K562 (cell line): Measurements from ENCODE around the gene HNRNPA3. TPM values are rescaled to one million over a fixed set of nuclear protein-coding genes. Genes with fewer than 3 reads are reported as not detected.

Source experiments
- ARID2 ChIP-seq: fragments of 450-650 bp; IDR thresholded peaks from 2 replicates; pipeline ENCODE4 v1.6.1; 2017; ENCODE audit warnings: antibody characterized with exemption, mild to moderate bottlenecking
- BCOR ChIP-seq: fragments of 450-650 bp; IDR thresholded peaks from 2 replicates; pipeline ENCODE4 v1.6.1; 2016
- CEBPB ChIP-seq: fragments of 450-650 bp; IDR thresholded peaks from 2 replicates; pipeline ENCODE4 v1.6.1; 2016; ENCODE audit warnings: missing genetic modification characterization, missing compliant biosample characterization
- CEBPG ChIP-seq, 3 experiments: fragments of 200-800 bp in 1 of 3; sonication (Bioruptor generic) in 1 of 3; sonication (generic) in 1 of 3; formaldehyde crosslinking in 1 of 3; IDR thresholded peaks in 2 of 3; conservative IDR thresholded peaks in 1 of 3; 2 replicates each; pipeline versions ENCODE4 v1.6.1 to v1.8.0; 2016 to 2022; ENCODE audit warnings: missing compliant biosample characterization in 2 of 3, missing genetic modification characterization in 2 of 3, mild to moderate bottlenecking in 1 of 3, missing genetic modification reagents in 1 of 3
- CHD2 ChIP-seq: IDR thresholded peaks from 2 replicates; pipeline ENCODE4 v1.6.1; 2011; ENCODE audit warnings: low read depth, low read length
- E2F1 ChIP-seq: sonication (generic); formaldehyde crosslinking; IDR thresholded peaks from 2 replicates; pipeline ENCODE4 v1.8.1; 2023; ENCODE audit warnings: mild to moderate bottlenecking, missing genetic modification reagents, moderate library complexity
- FOXP4 ChIP-seq: sonication (generic); formaldehyde crosslinking; IDR thresholded peaks from 2 replicates; pipeline ENCODE4 v1.8.0; 2022; ENCODE audit warnings: mild to moderate bottlenecking, missing genetic modification reagents, borderline replicate concordance
- GATA2 ChIP-seq: sonication (generic); formaldehyde crosslinking; IDR thresholded peaks from 2 replicates; pipeline ENCODE4 v1.4.0; 2020; ENCODE audit warnings: mild to moderate bottlenecking, missing genetic modification reagents
- MXI1 ChIP-seq: IDR thresholded peaks from 2 replicates; pipeline ENCODE4 v1.6.1; 2011; ENCODE audit warnings: low read depth, mild to moderate bottlenecking, improper control_type of control experiment, low read length
- NCOR1 ChIP-seq: fragments of 450-650 bp; IDR thresholded peaks from 2 replicates; pipeline ENCODE4 v1.6.1; 2016; ENCODE audit warnings: mild to moderate bottlenecking, moderate library complexity
- NR4A1 ChIP-seq, 2 experiments: fragments of 250-450 bp in 1 of 2; fragments of 450-650 bp in 1 of 2; sonication (Bioruptor Pico) in 1 of 2; IDR thresholded peaks; 2 replicates each; pipeline versions ENCODE4 v1.4.0 to v1.6.1; 2016 to 2020; ENCODE audit warnings: mild to moderate bottlenecking in 2 of 2, missing compliant biosample characterization in 1 of 2, missing genetic modification characterization in 1 of 2, moderate library complexity in 1 of 2
- PTBP1 ChIP-seq: fragments of 200-400 bp; formaldehyde crosslinking; IDR thresholded peaks from 2 replicates; pipeline ENCODE4 v1.6.1; 2017; ENCODE audit warnings: low read depth, low read length
- RBBP5 ChIP-seq: fragments of 200-600 bp; sonication (generic); IDR thresholded peaks from 2 replicates; pipeline ENCODE4 v1.6.1; 2012; ENCODE audit warnings: borderline replicate concordance, mild to moderate bottlenecking, low read length, control low read depth, inconsistent platforms; ENCODE audit not compliant: insufficient read depth, poor library complexity, severe bottlenecking
- RUNX1 ChIP-seq: sonication (generic); IDR thresholded peaks from 2 replicates; pipeline ENCODE4 v1.6.1; 2016; ENCODE audit warnings: antibody characterized with exemption, low read depth
- TEAD1 ChIP-seq, 2 experiments: fragments of 450-650 bp in 1 of 2; sonication (generic) in 1 of 2; formaldehyde crosslinking; IDR thresholded peaks; 2 replicates each; pipeline versions ENCODE4 v1.4.0 to v1.8.0; 2020 to 2022; ENCODE audit warnings: mild to moderate bottlenecking in 2 of 2, missing genetic modification reagents in 1 of 2
- ZBTB12 ChIP-seq: fragments of 250-450 bp; sonication (Bioruptor Pico); IDR thresholded peaks from 2 replicates; pipeline ENCODE4 v1.4.0; 2020
- ZNF311 ChIP-seq: fragments of 250-450 bp; sonication (Bioruptor Pico); IDR thresholded peaks from 2 replicates; pipeline ENCODE4 v1.4.0; 2020; ENCODE audit warnings: mild to moderate bottlenecking, moderate library complexity
- ZNF444 ChIP-seq: fragments of 250-450 bp; sonication (Bioruptor Pico); IDR thresholded peaks from 2 replicates; pipeline ENCODE4 v1.4.0; 2020; ENCODE audit warnings: mild to moderate bottlenecking, moderate library complexity
- ZNF655 ChIP-seq: fragments of 250-450 bp; sonication (Bioruptor Pico); IDR thresholded peaks from 2 replicates; pipeline ENCODE4 v1.5.0; 2021
- polyA plus RNA-seq, 8 experiments: library from polyadenylated mRNA; depleted of rRNA in 4 of 8; stranded (reverse) in 5 of 8; unstranded in 3 of 8; fragments of >200 nt; fragmentation: Nextera tagmentation in 2 of 8; fragmentation: Illumina TruSeq in 1 of 8; extraction: Ambion mirVana in 2 of 8; extraction: Trizol in 1 of 8; gene quantifications; 2 replicates each; pipeline versions ENCODE4 v1.2.1 to v1.2.3, GENCODE V29; 2011 to 2014; ENCODE audit warnings: inconsistent platforms in 1 of 8, missing spikeins in 1 of 8
- total RNA-seq, 7 experiments: library from RNA; depleted of rRNA in 6 of 7; stranded (reverse); fragments of >200 nt in 6 of 7; fragmentation: Illumina TruSeq in 2 of 7; extraction: Trizol in 2 of 7; gene quantifications; 2 replicates each; pipeline versions ENCODE4 v1.2.1 to v1.2.3, GENCODE V29; 2011 to 2021; ENCODE audit warnings: low replicate concordance in 1 of 7

The HNRNPA3 gene
- total and polyA plus RNA-seq, 9 of the 15 experiments (the other 6 are each of a cell fraction or from before 2014, with no cell fraction given) = 72.8 to 428 (median 192) TPM

- TF ChIP-seq ZNF655 (CRISPR knock-in tag) (no peak), RUNX1 (no peak), PTBP1 (peak; percentile 46; the same call in 1 of the 2 replicates), TEAD1 (CRISPR knock-in tag; IDR thresholded peaks at IDR 0.05) (peak in 1 of 2 experiments; percentile 34; a peak in 1 of 4 replicates), ZNF444 (CRISPR knock-in tag) (peak; percentile 81; the same call in 1 of the 2 replicates), CEBPG (CRISPR knock-in tag; IDR thresholded peaks at IDR 0.05) (peak; percentile 84), CEBPG (tag; conservative IDR thresholded peaks at IDR 0.05 in 1 of 2, IDR thresholded peaks at IDR 0.05 in 1 of 2) (peak; percentile 81 to 82), CEBPB (tag) (peak; percentile 94), NCOR1 (peak; percentile 75), ARID2 (no peak), GATA2 (no peak), FOXP4 (CRISPR knock-in tag) (peak; percentile 87; the same call in 1 of the 2 replicates), ZBTB12 (CRISPR knock-in tag) (no peak), CHD2 (peak; percentile 73), ZNF311 (CRISPR knock-in tag) (0 out of 2 replicates have a peak, but pooled peaks have one; percentile 15), BCOR (no peak; the same call in 1 of the 2 replicates), NR4A1 (CRISPR knock-in tag; IDR thresholded peaks at IDR 0.05) (peak; percentile 74; the same call in 1 of the 2 replicates), NR4A1 (tag; IDR thresholded peaks at IDR 0.05) (peak; percentile 35; the same call in 1 of the 2 replicates), E2F1 (CRISPR knock-in tag) (no peak), MXI1 (peak; percentile 46; the same call in 1 of the 2 replicates), RBBP5 (peak; percentile 92)
Observed at GRCh38 chr2:177212891-177213856, 580 bp downstream of the HNRNPA3 start (continued).
